CD14-positive monocyte (primary cell): Measurements from ENCODE around the gene ATP13A5. TPM values are rescaled to one million over a fixed set of nuclear protein-coding genes. Genes with fewer than 3 reads are reported as not detected.

Experiments
- DNase-seq, 3 donors: peaks; one replicate each; pipeline ENCODE4 v3.0.0-alpha.2; 2011 to 2022
- H2AFZ ChIP-seq: 2 replicates; pipeline ENCODE4 v1.6.0; 2012; ENCODE audit warnings: mild to moderate bottlenecking, low read depth, low read length, inconsistent platforms; ENCODE audit not compliant: insufficient read depth, poor library complexity, severe bottlenecking
- H3K27ac ChIP-seq, 2 donors: 1 replicate in 1 of 2; 2 replicates in 1 of 2; pipeline ENCODE4 v1.5.1; 2012 to 2013; ENCODE audit warnings: low read length in 2 of 2, control low read depth in 1 of 2, inconsistent platforms in 1 of 2, low read depth in 1 of 2, mild to moderate bottlenecking in 1 of 2
- H3K27me3 ChIP-seq, 2 donors: one replicate each; pipeline versions ENCODE4 v1.6.0 to v1.6.1; 2011 to 2013; ENCODE audit warnings: low read length in 2 of 2; ENCODE audit not compliant: control insufficient read depth in 2 of 2, insufficient read depth in 2 of 2
- H3K36me3 ChIP-seq, 2 donors: replicated peaks in 1 of 2; 1 replicate in 1 of 2; 2 replicates in 1 of 2; pipeline versions ENCODE4 v1.5.1 to v1.6.1; 2012 to 2013; ENCODE audit warnings: low read length in 2 of 2, control low read depth in 1 of 2, inconsistent platforms in 1 of 2, mild to moderate bottlenecking in 1 of 2; ENCODE audit not compliant: insufficient read depth in 2 of 2, control insufficient read depth in 1 of 2
- H3K4me1 ChIP-seq, 2 donors: 1 replicate in 1 of 2; 2 replicates in 1 of 2; pipeline versions ENCODE4 v1.5.1 to v1.6.1; 2012 to 2013; ENCODE audit warnings: low read length in 2 of 2, control low read depth in 1 of 2, inconsistent platforms in 1 of 2, mild to moderate bottlenecking in 1 of 2, moderate library complexity in 1 of 2; ENCODE audit not compliant: insufficient read depth in 2 of 2, control insufficient read depth in 1 of 2
- H3K4me2 ChIP-seq: replicated peaks from 2 replicates; pipeline ENCODE3; 2012; ENCODE audit warnings: low read length, moderate library complexity, mild to moderate bottlenecking; ENCODE audit not compliant: poor library complexity, severe bottlenecking; ENCODE audit errors: extremely low read depth
- H3K4me3 ChIP-seq, 3 experiments: fragments of 200-600 bp in 1 of 3; sonication (generic) in 1 of 3; replicated peaks in 1 of 3; 1 replicate in 2 of 3; 2 replicates in 1 of 3; pipeline ENCODE4 v1.5.1; 2011 to 2013; ENCODE audit warnings: low read length in 3 of 3, mild to moderate bottlenecking in 3 of 3, control low read depth in 2 of 3, low read depth in 2 of 3, inconsistent platforms in 1 of 3, moderate library complexity in 1 of 3
- H3K79me2 ChIP-seq: 2 replicates; pipeline ENCODE4 v1.6.0; 2012; ENCODE audit warnings: mild to moderate bottlenecking, control low read depth, inconsistent platforms, low read length, moderate library complexity; ENCODE audit not compliant: insufficient read depth
- H3K9ac ChIP-seq: 2 replicates; pipeline ENCODE4 v1.6.0; 2017; ENCODE audit warnings: low read length, mild to moderate bottlenecking; ENCODE audit not compliant: insufficient read depth, poor library complexity, severe bottlenecking
- H3K9me3 ChIP-seq, 2 donors: replicated peaks in 1 of 2; 1 replicate in 1 of 2; 2 replicates in 1 of 2; pipeline versions ENCODE4 v1.5.1 to v1.6.1; 2012 to 2013; ENCODE audit warnings: low read length in 2 of 2, control low read depth in 1 of 2; ENCODE audit not compliant: control insufficient read depth in 1 of 2, insufficient read depth in 1 of 2
- H4K20me1 ChIP-seq: 2 replicates; pipeline ENCODE4 v1.6.0; 2012; ENCODE audit warnings: mild to moderate bottlenecking, low read length, control low read depth, moderate library complexity; ENCODE audit not compliant: insufficient read depth
- H3K27ac Mint-ChIP-seq, 7 donors: one replicate each; pipeline ENCODE4 v1.8.0; 2020; ENCODE audit warnings: mild to moderate bottlenecking in 7 of 7, mixed read lengths in 7 of 7, moderate library complexity in 6 of 7, inconsistent platforms in 2 of 7
- H3K27me3 Mint-ChIP-seq, 3 donors: one replicate each; pipeline ENCODE4 v1.8.0; 2021 to 2022; ENCODE audit warnings: low read depth in 3 of 3, mild to moderate bottlenecking in 3 of 3, mixed read lengths in 3 of 3, moderate library complexity in 3 of 3, inconsistent platforms in 1 of 3
- H3K36me3 Mint-ChIP-seq, 2 donors: one replicate each; pipeline ENCODE4 v1.8.0; 2020; ENCODE audit warnings: mixed read lengths in 2 of 2, inconsistent platforms in 1 of 2, mild to moderate bottlenecking in 1 of 2
- H3K4me1 Mint-ChIP-seq: one replicate; pipeline ENCODE4 v1.8.0; 2020; ENCODE audit warnings: mild to moderate bottlenecking, mixed read lengths
- H3K4me3 Mint-ChIP-seq, 2 donors: one replicate each; pipeline ENCODE4 v1.8.0; 2020; ENCODE audit warnings: mild to moderate bottlenecking in 2 of 2, mixed read lengths in 2 of 2, moderate library complexity in 1 of 2
- H3K9me3 Mint-ChIP-seq, 7 donors: one replicate each; pipeline ENCODE4 v1.8.0; 2020 to 2022; ENCODE audit warnings: mixed read lengths in 7 of 7, mild to moderate bottlenecking in 6 of 7, moderate library complexity in 6 of 7, inconsistent platforms in 2 of 7
- CTCF ChIP-seq: fragments of 200-600 bp; IDR thresholded peaks from one replicate; pipeline ENCODE4 v1.8.0; 2022; ENCODE audit warnings: antibody characterized with exemption, mild to moderate bottlenecking
- whole genome bisulfite sequencing: methylation state at CpG from one replicate; pipeline ENCODE4 v1.1.5; 2013; ENCODE audit warnings: missing lambda C conversion rate; ENCODE audit not compliant: insufficient coverage; 5-methylcytosine and 5-hydroxymethylcytosine counted together
- intact Hi-C, 2 donors: fragments of 100-400 bp; cut with micrococcal nuclease; formaldehyde crosslinking; loops; one replicate each; pipeline versions ENCODE4 v1.15.0 to v1.15.1; 2023
- polyA plus RNA-seq, 3 donors: library from polyadenylated mRNA; depleted of rRNA in 1 of 3; unstranded in 2 of 3; stranded (reverse) in 1 of 3; fragments of 300-500 nt in 2 of 3; fragments of >200 nt in 1 of 3; fragmentation: Illumina TruSeq in 2 of 3; gene quantifications; 1 replicate in 2 of 3; 2 replicates in 1 of 3; pipeline ENCODE4 v1.2.3, GENCODE V29; 2012 to 2021

The ATP13A5 gene
- polyA plus RNA-seq, 3 donors, result not detected

GRCh38 chr3:193301433-193301832, 77.1 kb downstream of the ATP13A5 start:
- WGBS, result no CpG with 5 or more reads among the region's 1 CpG

GRCh38 chr3:193297421-193297820, 81.1 kb downstream of the ATP13A5 start:
- TF ChIP-seq CTCF, result no peak
- no peaks in the 10 kb centered on the region for H3K36me3 Mint-ChIP-seq
- H3K27me3 Mint-ChIP-seq, result peaks cover 1 to 3% (median 2%) of the 10 kb centered on the region in 3 donors
- Histone ChIP-seq H3K27ac (no peak overlapping the region), H3K4me2 (no peak overlapping the region), H3K9ac (no peak overlapping the region), H3K9me3 (peaks cover 0 to 1% of the 10 kb centered on the region in 2 donors), H3K4me3 (no peak overlapping the region), H3K4me1 (no peaks in the 10 kb centered on the region), H3K27me3 (no peaks in the 10 kb centered on the region), H3K79me2 (no peaks in the 10 kb centered on the region), H4K20me1 (no peaks in the 10 kb centered on the region), H3K36me3 (no peaks in the 10 kb centered on the region), H2AFZ (no peak overlapping the region)
- H3K4me3 Mint-ChIP-seq, result no peak overlapping the region
- no peaks in the 10 kb centered on the region for H3K4me1 Mint-ChIP-seq
- no CpG with 5 or more reads among the region's 5 CpGs for WGBS
- H3K27ac Mint-ChIP-seq, result no peak overlapping the region
- no peak for DNase-seq
- peaks cover 0 to 9% (median 4%) of the 10 kb centered on the region in 7 donors for H3K9me3 Mint-ChIP-seq
- intact Hi-C loops, result no loop called here

More at GRCh38 chr3:193301433-193301832, 77.1 kb downstream of the ATP13A5 start:
- no peak overlapping the region for H3K4me2 ChIP-seq
- H3K27ac ChIP-seq, result no peak overlapping the region
- H3K4me1 Mint-ChIP-seq, result no peaks in the 10 kb centered on the region
- H3K36me3 ChIP-seq, result no peaks in the 10 kb centered on the region
- H3K4me3 Mint-ChIP-seq, result no peak overlapping the region
- intact Hi-C loops, result no loop called here
- H4K20me1 ChIP-seq, result no peaks in the 10 kb centered on the region
- H3K9ac ChIP-seq, result no peak overlapping the region
- TF ChIP-seq CTCF, result no peak
- no peak overlapping the region for H3K27ac Mint-ChIP-seq
- H3K27me3 Mint-ChIP-seq, result peaks cover 1 to 3% (median 2%) of the 10 kb centered on the region in 3 donors
- no peaks in the 10 kb centered on the region for H3K4me1 ChIP-seq
- no peaks in the 10 kb centered on the region for H3K79me2 ChIP-seq
- no peaks in the 10 kb centered on the region for H3K9me3 ChIP-seq
- DNase-seq, result no peak
- no peak overlapping the region for H2AFZ ChIP-seq
- no peaks in the 10 kb centered on the region for H3K27me3 ChIP-seq
- no peaks in the 10 kb centered on the region for H3K36me3 Mint-ChIP-seq
- no peak overlapping the region for H3K4me3 ChIP-seq
- peaks cover 0 to 4% (median 0%) of the 10 kb centered on the region in 7 donors for H3K9me3 Mint-ChIP-seq
